Endometrial microvascular endothelial cells (primary cell): ENCODE results near the gene WNT10A. TPM values are rescaled to one million over a fixed set of nuclear protein-coding genes. Genes with fewer than 3 reads are reported as not detected.
"Not testable (repeated sequence)": the region's sequence is repeated elsewhere in the genome, so short reads cannot be mapped to it uniquely, and the experiment has no call there.

Source experiments
- in situ Hi-C: cut with HindIII; loops from 2 replicates; pipeline ENCODE4 v1.10.0; 2017; ENCODE audit warnings: low sequenced_read_pairs, low pct_unique_long_range_greater_than_20kb; ENCODE audit errors: inconsistent ontology term
- total RNA-seq: library from RNA; depleted of rRNA; stranded (reverse); fragments of >200 nt; gene quantifications from one replicate; pipeline ENCODE4 v1.2.3, GENCODE V29; 2015; ENCODE audit errors: inconsistent ontology term

Gene WNT10A
- total RNA-seq, 1 donor from 2014 or later = not detected

DNA sequence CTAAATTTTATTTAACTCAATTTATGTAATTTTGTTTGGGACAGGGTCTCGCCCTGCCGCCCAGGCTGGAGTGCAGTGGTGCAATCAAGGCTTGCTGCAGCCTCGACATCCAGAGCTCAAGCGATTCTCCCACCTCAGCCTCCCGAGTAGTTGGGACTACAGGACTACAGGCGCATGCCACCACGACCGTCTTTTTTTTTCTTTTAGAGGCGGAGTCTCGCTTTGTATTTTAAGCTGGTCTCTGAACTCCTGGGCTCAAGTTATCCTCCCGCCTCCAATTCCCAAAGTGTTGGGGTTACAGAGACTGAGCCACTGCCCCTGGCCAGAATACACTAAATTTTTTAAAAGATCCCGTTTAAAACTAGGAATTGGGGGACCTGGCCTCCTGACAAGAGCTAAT is 18.5 kb downstream of the WNT10A start:
- in situ Hi-C loops = no loop called here

- in situ Hi-C loops = no loop called here
Observed at GRCh38 chr2:218902427-218902826, 21.8 kb downstream of the WNT10A start.

- in situ Hi-C loops = no loop called here
Observed at GRCh38 chr2:218904176-218904575, 23.5 kb downstream of the WNT10A start.

- in situ Hi-C loops = no loop called here
Observed at GRCh38 chr2:218908721-218909619, 28.3 kb downstream of the WNT10A start.

DNA sequence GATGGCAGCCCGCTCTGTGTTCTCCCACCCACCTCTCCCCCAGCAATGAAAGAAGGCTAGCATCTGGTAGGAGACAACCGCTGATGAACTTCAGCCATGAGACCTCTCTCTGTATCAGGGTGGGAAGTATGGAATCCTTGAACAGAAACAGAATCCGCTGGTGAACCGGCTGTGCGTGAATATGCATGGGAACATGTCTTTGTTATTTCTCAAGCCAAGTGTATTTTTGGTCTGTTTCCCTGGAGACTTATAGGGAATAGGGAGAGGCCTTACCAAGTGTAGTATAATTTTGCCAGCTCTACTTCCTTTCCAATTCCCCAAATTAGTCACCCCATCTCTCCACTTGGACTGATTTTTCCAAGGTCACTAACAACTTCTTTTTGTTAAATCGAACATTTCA is 30.1 kb downstream of the WNT10A start:
- in situ Hi-C loops = no loop called here

GRCh38 chr2:218920504-218920903 is 39.9 kb downstream of the WNT10A start:
- in situ Hi-C loops = no loop called here

DNA sequence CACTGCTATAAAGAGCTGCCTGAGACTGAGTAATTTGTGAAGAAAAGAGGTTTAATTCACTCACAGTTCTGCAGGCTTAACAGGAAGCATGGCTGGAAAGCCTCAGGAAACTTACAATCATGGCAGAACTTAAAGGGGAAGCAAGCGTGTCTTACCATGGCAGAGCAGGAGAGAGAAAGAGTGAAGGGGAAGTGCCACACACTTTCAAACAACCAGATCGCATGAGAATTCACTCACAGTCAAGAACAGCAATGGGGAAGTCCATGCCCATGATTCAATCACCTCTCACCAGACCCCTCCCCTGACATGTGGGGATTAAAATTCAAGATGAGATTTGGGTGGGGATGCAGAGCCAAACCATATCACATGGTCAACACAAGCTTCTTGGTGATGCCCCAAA is 44.1 kb downstream of the WNT10A start:
- in situ Hi-C loops = no loop called here

DNA sequence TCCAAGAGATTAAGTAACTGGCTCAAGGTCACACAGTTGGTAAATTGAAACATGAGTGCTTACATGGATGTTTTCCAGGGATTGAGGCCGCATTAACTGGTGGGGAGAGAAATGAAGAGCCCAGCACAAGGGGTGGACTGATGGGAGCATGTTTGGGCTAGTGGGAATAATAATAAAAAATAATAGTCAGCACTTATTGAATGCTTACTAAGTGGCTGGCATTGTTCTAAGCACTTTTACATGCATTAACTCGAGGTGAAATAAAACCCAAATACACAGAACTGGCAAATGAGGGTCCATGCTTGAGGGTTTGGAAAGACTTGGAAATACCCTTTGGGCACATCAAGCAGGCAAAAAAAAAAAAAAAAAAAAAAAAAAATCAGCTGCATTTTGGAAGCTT is 44.8 kb downstream of the WNT10A start:
- in situ Hi-C loops = no loop called here

GRCh38 chr2:218927422-218927821 is 46.8 kb downstream of the WNT10A start:
- in situ Hi-C loops = no loop called here

DNA sequence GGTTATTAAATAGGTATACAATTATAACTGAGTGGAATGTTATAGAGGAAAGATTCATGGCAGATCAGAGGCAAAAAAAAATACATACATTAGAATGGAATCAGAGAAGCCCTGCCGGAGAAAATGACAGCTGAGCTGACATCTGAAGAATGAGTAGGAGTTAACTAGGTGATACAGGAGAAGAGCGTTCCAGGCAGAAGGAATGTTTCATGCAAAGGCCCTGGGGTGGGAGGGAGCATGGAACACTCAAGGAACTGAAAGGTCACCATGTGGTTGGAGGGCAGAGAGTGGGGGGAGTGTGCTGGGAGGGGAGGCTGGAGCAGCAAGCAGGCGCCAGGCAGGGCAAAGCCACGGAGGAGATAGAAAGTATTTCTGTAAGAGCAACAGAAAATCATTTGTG is 47.2 kb downstream of the WNT10A start:
- in situ Hi-C loops = no loop called here

- in situ Hi-C loops = not testable (repeated sequence)
Observed at GRCh38 chr2:218930488-218930887, 49.8 kb downstream of the WNT10A start.

DNA sequence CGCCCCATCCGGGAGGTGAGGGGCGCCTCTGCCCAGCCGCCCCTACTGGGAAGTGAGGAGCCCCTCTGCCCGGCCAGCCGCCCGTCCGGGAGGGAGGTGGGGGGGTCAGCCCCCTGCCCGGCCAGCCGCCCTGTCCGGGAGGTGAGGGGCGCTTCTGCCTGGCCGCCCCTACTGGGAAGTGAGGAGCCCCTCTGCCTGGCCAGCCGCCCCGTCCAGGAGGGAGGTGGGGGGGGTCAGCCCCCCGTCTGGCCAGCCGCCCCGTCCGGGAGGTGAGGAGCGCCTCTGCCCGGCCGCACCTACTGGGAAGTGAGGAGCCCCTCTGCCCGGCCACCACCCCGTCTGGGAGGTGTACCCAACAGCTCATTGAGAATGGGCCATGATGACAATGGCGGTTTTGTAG is 51.1 kb downstream of the WNT10A start:
- in situ Hi-C loops = not testable (repeated sequence)

Other genes with a start within 250 kb of the WNT10A start
- 17.2 TPM for gene ZNF142, start 221.2 kb upstream of the WNT10A start, total RNA-seq
- 51.5 TPM for gene BCS1L, start 221.2 kb upstream of the WNT10A start, total RNA-seq
- gene RNF25, start 208.8 kb upstream of the WNT10A start, total RNA-seq = 30.7 TPM
- 34.1 TPM for gene STK36, start 208.8 kb upstream of the WNT10A start, total RNA-seq
- gene TTLL4, start 170.0 kb upstream of the WNT10A start, total RNA-seq = 24.1 TPM
- 5.9 TPM for gene CYP27A1, start 98.7 kb upstream of the WNT10A start, total RNA-seq
- not detected for gene PRKAG3, start 49.0 kb upstream of the WNT10A start, total RNA-seq
- not detected for gene WNT6, start 21.0 kb upstream of the WNT10A start, total RNA-seq
- not detected for gene CDK5R2, start 78.8 kb downstream of the WNT10A start, total RNA-seq
- not detected for gene FEV, start 104.3 kb downstream of the WNT10A start, total RNA-seq
- gene CRYBA2, start 112.6 kb downstream of the WNT10A start, total RNA-seq = not detected
- not detected for gene CFAP65, start 160.7 kb downstream of the WNT10A start, total RNA-seq
- not detected for gene IHH, start 180.1 kb downstream of the WNT10A start, total RNA-seq